HUES64 (cell line): Measurements from ENCODE around the gene SCN5A. TPM values are rescaled to one million over a fixed set of nuclear protein-coding genes. Genes with fewer than 3 reads are reported as not detected.

ENCODE experiments used
- H3K27ac ChIP-seq: 2 replicates; pipeline ENCODE4 v1.7.0; 2013; ENCODE audit warnings: low read depth, low read length, inconsistent platforms
- H3K27me3 ChIP-seq: 2 replicates; pipeline ENCODE4 v1.6.1; 2013; ENCODE audit warnings: mild to moderate bottlenecking, low read length; ENCODE audit not compliant: insufficient read depth
- H3K36me3 ChIP-seq: 2 replicates; pipeline ENCODE4 v1.6.1; 2013; ENCODE audit warnings: mild to moderate bottlenecking, low read length; ENCODE audit not compliant: insufficient read depth
- H3K4me1 ChIP-seq: 2 replicates; pipeline ENCODE4 v1.6.1; 2013; ENCODE audit warnings: mild to moderate bottlenecking, low read length, moderate library complexity; ENCODE audit not compliant: insufficient read depth
- H3K4me3 ChIP-seq: 2 replicates; pipeline ENCODE4 v1.5.1; 2013; ENCODE audit warnings: mild to moderate bottlenecking, low read length, moderate library complexity
- H3K9ac ChIP-seq: 2 replicates; pipeline ENCODE4 v1.6.1; 2013; ENCODE audit warnings: mild to moderate bottlenecking, low read depth, low read length
- H3K9me3 ChIP-seq: 2 replicates; pipeline ENCODE4 v1.6.1; 2013; ENCODE audit warnings: low read depth, low read length; ENCODE audit not compliant: insufficient read depth
- WGBS: fragments of 150-250, 120-280 bp; methylation state at CpG from one replicate; pipeline ENCODE4 v1.1.7; 2013; ENCODE audit warnings: missing lambda C conversion rate; 5-methylcytosine and 5-hydroxymethylcytosine counted together
- polyA plus RNA-seq, 2 experiments: library from polyadenylated mRNA; stranded (reverse); fragments of 50-300 nt; gene quantifications; one replicate each; pipeline ENCODE4 v1.2.3, GENCODE V29; 2013

Gene SCN5A
- polyA plus RNA-seq (2013, experiment 1 of 2): 2.5 TPM
- 2.7 TPM for polyA plus RNA-seq (2013, experiment 2 of 2)

DNA sequence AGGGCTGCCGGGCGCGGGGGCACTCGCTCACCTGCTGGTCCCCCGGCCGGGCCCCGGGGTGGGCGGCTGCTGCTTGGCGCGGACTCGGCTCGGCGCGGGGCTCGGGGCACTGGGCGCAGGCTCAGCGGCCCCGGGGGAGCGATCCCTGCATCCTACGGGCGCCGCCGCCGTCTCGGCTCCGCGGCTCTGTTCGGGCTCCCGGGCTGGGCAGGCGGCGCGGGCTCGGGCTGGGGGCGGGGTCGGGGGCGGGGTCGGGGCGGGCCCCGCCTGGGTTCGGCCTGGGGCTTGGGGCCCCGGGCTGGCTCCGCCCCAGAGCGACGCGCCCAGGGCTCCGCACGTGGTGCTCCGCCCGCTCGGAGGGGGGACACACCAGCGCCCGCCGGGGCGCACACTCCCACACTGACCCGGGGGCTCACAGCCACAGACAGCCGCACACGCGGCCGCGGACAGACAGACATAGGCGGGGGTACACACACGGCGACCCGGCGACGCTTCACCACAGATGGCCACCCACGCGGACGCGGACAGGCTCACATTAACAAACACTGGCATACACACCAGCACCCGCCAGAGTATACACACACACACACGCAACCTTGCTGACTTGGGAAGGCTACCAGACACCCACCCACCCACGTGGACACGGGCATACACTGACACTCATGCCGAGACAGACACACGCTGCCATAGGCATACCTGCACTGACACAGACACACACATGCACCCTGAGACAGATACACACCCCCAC is at the start of gene SCN5A:
Gene SCN5A, minus strand, starts transcription at position 188 of the 748 bp plus-strand sequence. CDS start 16,380 bp downstream, outside the sequence.
- Histone ChIP-seq H3K36me3 (no peaks in the 10 kb centered on the region), H3K27ac (no peak within 1 kb of the TSS), H3K9me3 (no peaks in the 10 kb centered on the region), H3K9ac (peak within 1 kb of the TSS; percentile 65), H3K4me3 (peak within 1 kb of the TSS; percentile 75), H3K27me3 (peaks cover 63% of the 10 kb centered on the region), H3K4me1 (no peaks in the 10 kb centered on the region)
- WGBS: 3% methylated on average over 76 of the region's 76 CpGs

DNA sequence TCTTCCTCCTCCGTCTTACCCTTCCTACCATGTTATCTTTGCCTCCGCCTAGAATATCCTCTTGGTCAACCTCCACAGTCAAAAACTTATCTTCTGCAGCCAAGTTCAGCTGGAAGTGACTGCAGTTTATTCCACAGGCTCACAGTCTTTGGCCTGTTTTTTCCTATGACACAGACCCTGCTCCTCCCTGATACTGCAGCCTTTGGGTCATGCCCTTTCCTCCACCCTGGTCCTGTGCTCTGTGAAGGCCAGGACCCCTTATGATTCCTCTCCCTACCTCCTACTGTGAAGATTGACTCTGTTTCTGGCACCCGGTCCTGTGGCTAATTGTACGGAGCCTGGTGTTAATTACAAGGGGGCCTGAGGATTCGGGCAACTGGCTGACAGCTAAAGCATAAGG is 49.3 kb upstream of the SCN5A start:
- Histone ChIP-seq H3K4me3 (no peak overlapping the region), H3K9ac (no peak overlapping the region), H3K9me3 (no peaks in the 10 kb centered on the region), H3K36me3 (no peaks in the 10 kb centered on the region), H3K4me1 (no peaks in the 10 kb centered on the region; the same call in 1 of the 2 replicates), H3K27ac (no peak overlapping the region), H3K27me3 (no peaks in the 10 kb centered on the region)
- WGBS: 93% methylated on average over 5 of the region's 5 CpGs

DNA sequence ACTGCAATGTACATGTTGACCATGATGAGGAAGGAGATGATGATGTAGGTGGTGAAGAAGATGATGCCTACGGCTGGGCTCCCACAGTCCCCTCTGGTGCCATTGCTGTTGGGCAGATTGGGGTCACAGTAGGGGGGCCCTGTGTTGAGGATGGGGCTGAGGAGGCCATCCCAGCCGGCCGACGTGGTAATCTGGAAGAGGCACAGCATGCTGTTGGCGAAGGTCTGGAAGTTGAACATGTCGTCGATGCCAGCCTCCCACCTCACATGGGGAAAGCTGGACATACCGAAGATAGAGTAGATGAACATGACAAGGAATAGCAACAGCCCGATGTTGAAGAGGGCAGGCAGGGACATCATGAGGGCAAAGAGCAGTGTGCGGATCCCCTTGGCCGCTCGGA is 48.6 kb upstream of the SCN5A start:
- Histone ChIP-seq H3K27me3 (no peaks in the 10 kb centered on the region), H3K36me3 (no peaks in the 10 kb centered on the region), H3K9ac (no peak overlapping the region), H3K4me1 (no peaks in the 10 kb centered on the region), H3K9me3 (no peaks in the 10 kb centered on the region), H3K27ac (no peak overlapping the region), H3K4me3 (no peak overlapping the region)
- 93% methylated on average over 12 of the region's 12 CpGs for WGBS

DNA sequence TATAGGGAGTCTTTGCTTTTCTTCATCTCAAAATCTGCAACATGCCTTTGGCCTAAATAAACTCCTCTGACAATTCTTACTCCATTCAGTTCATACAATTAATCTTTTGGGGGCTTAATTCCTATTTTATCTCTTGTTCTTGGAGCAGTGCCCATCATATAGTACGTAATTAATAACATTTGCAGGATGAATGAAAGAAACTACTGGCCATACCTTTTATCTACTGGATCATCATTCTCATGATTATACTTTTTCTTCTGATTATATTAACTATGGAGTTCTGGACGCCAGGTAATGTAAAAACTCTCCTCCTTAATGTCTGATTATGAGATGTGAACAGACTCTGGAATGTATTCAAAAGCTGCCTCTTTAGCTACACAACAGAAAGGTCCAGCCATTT is 46.5 kb upstream of the SCN5A start:
- no peak overlapping the region for H3K27ac ChIP-seq
- no peak overlapping the region for H3K9ac ChIP-seq
- H3K9me3 ChIP-seq: no peaks in the 10 kb centered on the region
- H3K36me3 ChIP-seq: no peaks in the 10 kb centered on the region
- no peaks in the 10 kb centered on the region for H3K4me1 ChIP-seq
- 100% methylated on average over 1 of the region's 2 CpGs for WGBS
- H3K27me3 ChIP-seq: no peaks in the 10 kb centered on the region
- H3K4me3 ChIP-seq: no peak overlapping the region

DNA sequence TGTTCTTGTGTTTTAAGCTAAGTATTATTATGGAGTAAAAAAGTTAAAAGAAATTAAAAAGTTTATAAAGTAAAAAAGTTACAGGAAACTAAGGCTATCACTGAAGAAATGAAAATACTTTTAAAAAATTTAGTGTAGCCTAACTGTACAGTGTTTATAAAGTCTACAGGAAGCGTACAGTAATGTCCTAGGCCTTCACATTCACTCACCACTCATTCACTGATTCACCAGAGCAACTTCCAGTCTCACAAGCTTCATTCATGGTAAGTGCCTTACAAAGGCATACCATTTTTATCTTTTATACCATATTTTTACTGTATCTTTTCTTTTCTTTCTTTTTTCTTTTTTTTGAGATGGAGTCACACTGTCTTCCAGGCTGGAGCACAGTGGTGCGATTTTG is 40.7 kb upstream of the SCN5A start:
- Histone ChIP-seq H3K9ac (no peak overlapping the region), H3K27me3 (no peaks in the 10 kb centered on the region), H3K4me1 (no peaks in the 10 kb centered on the region), H3K36me3 (no peaks in the 10 kb centered on the region), H3K4me3 (no peak overlapping the region), H3K27ac (no peak overlapping the region), H3K9me3 (no peaks in the 10 kb centered on the region)
- 93% methylated on average over 2 of the region's 2 CpGs for WGBS

DNA sequence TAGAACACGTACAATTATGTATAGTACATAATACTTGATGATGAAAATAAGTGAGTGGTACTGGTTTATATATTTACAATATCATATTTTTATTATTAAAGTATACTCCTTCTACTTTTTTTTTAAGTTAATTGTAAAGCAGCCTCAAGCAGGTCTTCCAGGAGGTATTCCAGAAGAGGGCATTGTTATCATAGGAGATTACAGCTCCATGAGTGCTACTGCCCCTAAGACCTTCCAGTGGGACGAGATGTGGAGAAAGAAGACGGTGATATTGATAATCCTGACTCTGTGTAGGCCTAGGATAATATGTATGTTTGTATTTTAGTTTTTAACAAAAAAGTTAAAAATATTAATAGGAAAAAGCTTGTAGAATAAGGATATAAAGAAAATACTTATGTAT is 40.3 kb upstream of the SCN5A start:
- Histone ChIP-seq H3K4me1 (no peaks in the 10 kb centered on the region), H3K9me3 (no peaks in the 10 kb centered on the region), H3K9ac (no peak overlapping the region), H3K27ac (no peak overlapping the region), H3K4me3 (no peak overlapping the region), H3K36me3 (no peaks in the 10 kb centered on the region), H3K27me3 (no peaks in the 10 kb centered on the region)
- 88% methylated on average over 2 of the region's 3 CpGs for WGBS

DNA sequence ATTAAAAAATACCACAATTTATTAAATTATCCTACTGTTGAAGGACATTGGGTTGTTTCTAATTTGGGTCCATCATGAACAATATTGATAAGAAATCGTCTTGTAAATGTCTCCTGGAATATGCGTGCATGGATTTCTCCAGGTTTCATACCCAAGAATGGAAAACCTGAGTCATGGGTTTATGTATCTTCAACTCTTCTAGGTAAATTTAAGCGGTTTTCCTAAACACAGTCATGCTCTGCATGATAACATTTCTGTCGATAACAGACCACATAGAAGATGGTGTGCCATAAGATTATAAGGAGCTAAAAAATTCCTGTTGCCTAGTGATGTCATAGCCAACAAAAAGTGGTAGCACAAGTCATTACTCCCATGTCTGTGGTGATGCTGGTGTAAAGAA is 39.9 kb upstream of the SCN5A start:
- Histone ChIP-seq H3K4me1 (no peaks in the 10 kb centered on the region), H3K9ac (no peak overlapping the region), H3K36me3 (no peaks in the 10 kb centered on the region), H3K27ac (no peak overlapping the region), H3K27me3 (no peaks in the 10 kb centered on the region), H3K4me3 (no peak overlapping the region), H3K9me3 (no peaks in the 10 kb centered on the region)
- WGBS: 95% methylated on average over 4 of the region's 4 CpGs

DNA sequence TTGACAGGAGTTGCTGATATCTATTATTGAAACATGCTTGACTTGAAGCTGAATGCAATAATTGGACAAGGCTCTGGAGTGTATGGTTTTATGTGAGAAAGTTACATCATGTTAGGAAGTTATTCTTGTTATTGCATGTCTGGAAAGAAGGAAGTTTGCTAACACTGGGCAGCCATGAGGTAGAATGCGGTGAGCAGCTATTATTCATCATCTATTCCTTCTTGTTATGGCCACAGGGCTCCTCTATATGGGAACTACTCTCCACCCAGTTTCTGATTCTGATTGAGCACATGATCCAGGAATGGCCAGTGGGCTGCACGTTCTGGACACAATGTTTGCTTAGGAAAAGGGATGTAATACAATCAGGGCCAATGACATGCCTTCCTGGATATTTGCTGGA is 37.8 kb upstream of the SCN5A start:
- Histone ChIP-seq H3K9me3 (no peaks in the 10 kb centered on the region), H3K4me1 (no peaks in the 10 kb centered on the region), H3K4me3 (no peak overlapping the region), H3K27me3 (no peaks in the 10 kb centered on the region), H3K27ac (no peak overlapping the region), H3K36me3 (no peaks in the 10 kb centered on the region), H3K9ac (no peak overlapping the region)
- 95% methylated on average over 2 of the region's 2 CpGs for WGBS

DNA sequence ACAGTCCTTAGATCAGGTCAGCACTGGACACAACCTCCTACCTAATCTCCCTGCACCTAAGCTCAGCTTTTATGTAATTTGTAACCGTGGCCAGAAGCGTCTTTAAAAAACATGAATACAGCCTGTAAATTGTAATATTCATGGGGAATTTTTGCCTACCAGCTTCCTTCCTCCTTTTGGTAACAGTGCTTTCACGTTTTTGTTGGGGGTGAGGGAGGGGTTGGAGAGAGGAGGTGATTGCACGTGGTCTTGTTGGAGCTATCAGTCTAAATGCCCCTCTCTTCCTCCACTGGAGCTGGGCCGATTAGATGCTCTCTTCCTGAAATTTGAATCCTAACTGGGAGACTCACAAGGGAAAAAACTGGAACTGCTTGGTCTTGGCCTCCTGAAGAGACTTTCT is 35.1 kb upstream of the SCN5A start:
- no peaks in the 10 kb centered on the region for H3K9me3 ChIP-seq
- H3K4me1 ChIP-seq: no peaks in the 10 kb centered on the region
- H3K27ac ChIP-seq: no peak overlapping the region
- H3K9ac ChIP-seq: no peak overlapping the region
- 88% methylated on average over 4 of the region's 5 CpGs for WGBS
- H3K27me3 ChIP-seq: no peaks in the 10 kb centered on the region
- no peak overlapping the region for H3K4me3 ChIP-seq
- H3K36me3 ChIP-seq: no peaks in the 10 kb centered on the region

DNA sequence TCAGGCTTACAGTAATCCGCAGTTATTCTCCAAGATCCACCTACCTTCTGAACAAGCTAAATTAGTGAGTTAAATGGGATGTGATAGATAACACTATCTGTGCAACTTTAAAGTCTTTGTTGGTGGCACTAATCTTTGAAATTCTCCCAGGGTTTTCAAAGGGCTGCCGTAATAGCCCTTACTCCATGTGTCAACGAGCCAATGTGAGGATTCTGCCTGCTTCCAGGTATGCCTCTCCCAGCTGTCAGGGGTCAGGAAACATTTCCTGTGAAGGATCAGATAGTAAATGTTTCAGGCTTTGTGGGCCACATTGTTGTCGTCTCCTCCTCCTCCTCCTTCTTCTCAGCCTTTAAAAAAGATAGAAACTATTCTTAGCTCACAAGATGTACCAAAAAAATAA is 20.2 kb upstream of the SCN5A start:
- H3K4me1 ChIP-seq: no peaks in the 10 kb centered on the region
- H3K9me3 ChIP-seq: no peaks in the 10 kb centered on the region
- H3K36me3 ChIP-seq: no peaks in the 10 kb centered on the region
- WGBS: 53% methylated on average over 3 of the region's 4 CpGs
- H3K27ac ChIP-seq: no peak overlapping the region
- no peaks in the 10 kb centered on the region for H3K27me3 ChIP-seq
- no peak overlapping the region for H3K4me3 ChIP-seq
- no peak overlapping the region for H3K9ac ChIP-seq

DNA sequence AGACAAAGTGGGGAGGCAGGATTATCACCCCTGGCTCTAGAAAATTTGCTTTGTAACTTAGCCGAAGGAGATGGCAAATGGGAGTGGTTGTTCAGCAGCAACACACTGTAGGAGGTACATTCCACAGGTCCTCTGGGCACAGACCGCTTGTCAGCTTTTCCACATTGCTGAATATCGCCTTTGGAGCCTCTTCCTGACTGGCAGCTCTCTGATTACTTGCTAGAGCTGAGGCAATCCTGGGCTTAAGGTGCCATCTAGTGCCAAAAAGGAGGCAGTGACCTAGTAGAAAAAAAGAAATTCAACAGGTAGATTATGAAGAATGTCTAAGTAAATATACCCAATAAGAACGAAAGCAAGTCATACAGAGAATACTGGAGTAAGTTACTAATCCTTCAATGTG is 13.1 kb upstream of the SCN5A start:
- no peak overlapping the region for H3K9ac ChIP-seq
- no peak overlapping the region for H3K27ac ChIP-seq
- 28% methylated on average over 4 of the region's 4 CpGs for WGBS
- H3K4me1 ChIP-seq: peaks cover 7% of the 10 kb centered on the region
- no peak overlapping the region for H3K4me3 ChIP-seq
- H3K9me3 ChIP-seq: peaks cover 11% of the 10 kb centered on the region; the same call in 1 of the 2 replicates
- no peaks in the 10 kb centered on the region for H3K36me3 ChIP-seq
- H3K27me3 ChIP-seq: no peaks in the 10 kb centered on the region

DNA sequence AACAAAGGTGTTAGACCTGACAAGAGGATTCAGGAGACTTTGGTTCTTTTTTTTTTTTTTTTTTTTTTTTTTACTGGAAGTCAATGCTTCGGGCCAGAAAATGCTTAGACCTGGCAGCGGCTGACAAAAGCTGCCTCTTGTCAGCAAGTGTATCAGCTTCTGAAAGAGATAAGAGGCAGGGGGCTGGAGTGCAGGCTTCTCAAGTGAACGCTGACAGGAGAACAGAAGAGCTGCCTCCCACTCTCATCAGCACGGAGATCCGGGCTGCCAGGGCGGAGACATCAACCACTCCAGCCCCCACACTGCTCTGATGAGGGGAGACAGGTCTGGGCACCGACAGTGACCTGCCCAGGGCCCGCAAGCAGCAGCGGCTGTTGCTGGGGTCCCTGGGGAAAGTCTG is 9.4 kb upstream of the SCN5A start:
- no peak overlapping the region for H3K9ac ChIP-seq
- peaks cover 11% of the 10 kb centered on the region; the same call in 1 of the 2 replicates for H3K9me3 ChIP-seq
- H3K36me3 ChIP-seq: no peaks in the 10 kb centered on the region
- no peak overlapping the region for H3K4me3 ChIP-seq
- 35% methylated on average over 9 of the region's 9 CpGs for WGBS
- 0 out of 2 replicates have a peak, but pooled peaks cover under 1% of the 10 kb centered on the region for H3K27me3 ChIP-seq
- H3K4me1 ChIP-seq: peaks cover 7% of the 10 kb centered on the region
- no peak overlapping the region for H3K27ac ChIP-seq
